GM21529 (cell line): ENCODE data around the gene ZNF664.

Experiments
- ATAC-seq: cut with Tn5 transposase; IDR thresholded peaks from one replicate; pipeline ENCODE4 v1.9.1; 2021; ENCODE audit not compliant: unreplicated experiment

The ZNF664 gene

DNA sequence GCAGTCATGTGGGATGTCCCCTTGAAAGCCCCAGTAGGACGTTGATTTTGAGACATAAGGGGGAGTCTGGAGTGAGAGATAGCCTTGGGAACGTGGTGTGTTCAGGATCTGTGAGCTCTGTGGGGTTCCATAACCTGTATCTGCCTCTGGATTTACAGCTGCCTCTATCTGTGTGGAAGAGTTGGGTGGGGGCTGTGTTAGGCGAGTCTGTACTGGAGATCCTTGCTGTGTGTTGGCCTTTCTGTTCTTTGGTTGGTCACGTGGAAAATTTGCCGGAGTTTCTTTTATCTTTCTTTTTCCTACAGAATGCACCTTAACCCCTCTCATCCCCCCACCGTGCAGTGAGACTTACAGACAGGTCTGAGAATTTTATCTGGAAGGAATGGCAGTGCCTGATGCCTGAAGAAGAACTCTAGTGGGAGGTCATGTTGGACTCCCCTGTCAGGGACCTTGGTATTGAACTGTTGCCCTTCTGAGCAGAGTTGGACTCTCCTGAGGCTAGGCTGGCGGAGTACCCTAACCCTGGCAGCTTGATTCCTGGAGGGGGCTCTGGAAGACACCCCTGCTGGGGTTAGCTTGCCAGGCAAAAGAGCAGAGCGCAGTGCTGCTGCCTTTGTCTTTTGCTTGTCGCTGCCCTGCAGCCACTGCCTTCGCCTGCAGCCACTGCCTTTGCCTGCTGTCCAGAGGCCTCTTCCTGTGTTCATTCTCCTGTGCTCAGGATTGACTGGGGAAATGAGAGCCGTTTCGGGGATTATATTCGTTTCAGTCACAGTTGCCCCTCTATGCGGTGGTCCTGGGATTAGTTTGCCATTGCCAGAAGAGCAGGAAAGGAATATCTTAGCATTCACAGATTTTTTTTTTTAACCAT, 34.1 kb downstream of the ZNF664 start:
- ATAC-seq, result no peak

- no peak for ATAC-seq
Observed at GRCh38 chr12:124007826-124008570, 35.0 kb downstream of the ZNF664 start.

- ATAC-seq, result no peak
Observed at GRCh38 chr12:124008595-124008994, 35.6 kb downstream of the ZNF664 start.

- ATAC-seq, result no peak
Observed at GRCh38 chr12:124009781-124010180, 36.8 kb downstream of the ZNF664 start.

- no peak for ATAC-seq
Observed at GRCh38 chr12:124010687-124011086, 37.7 kb downstream of the ZNF664 start.

DNA sequence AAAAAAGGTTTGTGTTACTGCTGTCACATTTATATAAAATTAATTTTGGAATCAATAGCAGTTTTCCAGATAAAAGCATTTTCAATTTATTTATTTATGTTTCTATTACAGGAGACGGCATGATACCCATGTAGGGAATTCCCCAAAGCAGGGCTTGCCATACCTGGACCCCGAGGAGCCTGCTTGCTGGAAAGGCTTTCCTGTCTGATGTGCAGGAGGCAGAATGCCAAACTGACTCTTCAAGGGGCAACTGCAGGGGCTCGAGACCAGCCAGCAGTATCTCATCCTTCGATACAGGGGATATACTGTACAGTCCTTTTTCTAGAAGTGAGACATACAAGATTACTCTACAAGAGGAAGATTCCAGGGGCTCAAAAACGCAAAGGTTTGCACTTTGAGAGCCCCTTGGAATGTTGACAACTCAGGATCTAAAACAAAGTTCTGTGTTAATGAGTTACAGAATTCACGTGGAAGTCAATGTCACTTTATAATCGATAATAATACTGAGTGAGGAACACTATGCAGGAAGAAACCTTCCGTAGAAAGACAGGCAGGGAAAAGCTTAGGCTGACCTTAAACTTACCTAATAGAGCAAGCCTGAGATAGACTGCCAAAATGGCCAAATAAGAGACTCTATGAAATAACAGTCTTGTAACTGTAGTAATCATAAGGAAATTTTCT, 38.6 kb downstream of the ZNF664 start:
- ATAC-seq, result no peak

- no peak for ATAC-seq
Observed at GRCh38 chr12:124013073-124013472, 40.1 kb downstream of the ZNF664 start.

DNA sequence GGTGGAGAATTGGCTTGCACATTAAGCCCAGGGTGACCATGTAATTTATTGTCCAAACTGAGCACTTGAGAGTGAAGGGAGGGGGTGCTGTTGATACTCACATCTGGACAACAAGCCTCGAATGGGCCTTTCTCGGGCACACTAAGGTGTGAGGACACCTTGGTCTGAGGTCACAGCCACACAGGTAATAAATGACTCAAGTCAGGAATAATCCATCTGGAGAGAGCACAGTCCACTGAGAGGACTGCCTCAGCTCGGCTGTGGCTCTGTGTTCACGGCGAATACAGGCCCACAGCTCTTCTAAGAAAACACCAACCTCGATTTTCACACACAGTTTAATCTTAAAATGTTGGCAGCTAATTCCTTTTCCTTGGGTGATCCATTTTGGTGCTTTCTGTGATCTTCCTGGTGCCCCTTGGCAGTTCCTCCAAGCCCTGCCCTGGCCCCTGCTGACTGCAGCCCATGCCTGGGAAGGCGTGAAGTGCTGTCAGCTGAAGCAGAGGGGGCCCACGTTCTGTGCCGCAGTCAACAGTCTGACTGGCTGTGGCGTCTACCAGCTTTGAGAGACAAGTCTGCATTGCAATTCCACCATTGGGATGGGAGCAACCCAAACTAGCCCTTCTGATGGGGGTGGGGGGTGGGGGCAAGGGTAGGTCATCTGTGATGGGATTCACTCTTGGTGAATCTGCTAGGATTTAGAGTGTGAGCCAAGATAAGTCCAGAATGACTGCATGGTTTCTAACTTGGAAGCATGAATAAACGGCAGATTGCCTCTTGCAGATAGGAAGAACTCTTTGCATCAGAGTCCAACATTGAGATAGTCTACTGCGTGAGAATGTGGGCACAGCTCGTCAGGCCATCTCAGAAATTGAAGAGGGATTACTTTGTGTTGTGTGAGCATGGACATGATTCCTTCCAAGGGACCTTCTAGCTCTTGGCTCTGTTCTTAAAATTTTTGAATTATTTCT, 42.8 kb downstream of the ZNF664 start:
- ATAC-seq, result no peak

DNA sequence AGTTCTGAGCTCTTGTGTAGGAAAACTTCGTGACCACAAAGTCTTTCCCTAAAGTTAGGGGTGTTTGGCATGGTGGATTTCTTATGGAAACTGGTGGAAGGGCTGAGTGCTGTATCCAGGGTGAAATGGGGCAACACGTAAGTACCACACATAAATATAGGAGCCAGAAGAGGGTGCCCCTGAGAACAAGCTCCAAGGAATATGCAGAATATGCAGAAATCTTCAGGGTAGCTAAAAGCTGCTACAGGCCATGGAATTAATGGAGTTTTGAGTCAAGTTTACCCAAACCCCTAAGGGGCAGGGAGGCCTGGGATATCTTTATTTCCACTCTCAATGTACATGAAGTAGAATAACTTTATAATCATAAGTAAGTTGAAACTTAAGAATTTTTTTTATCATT, 44.0 kb downstream of the ZNF664 start:
- no peak for ATAC-seq

GRCh38 chr12:124018539-124018938, 45.5 kb downstream of the ZNF664 start:
- no peak for ATAC-seq

- no peak for ATAC-seq
Observed at GRCh38 chr12:124019115-124019514, 46.1 kb downstream of the ZNF664 start.

DNA sequence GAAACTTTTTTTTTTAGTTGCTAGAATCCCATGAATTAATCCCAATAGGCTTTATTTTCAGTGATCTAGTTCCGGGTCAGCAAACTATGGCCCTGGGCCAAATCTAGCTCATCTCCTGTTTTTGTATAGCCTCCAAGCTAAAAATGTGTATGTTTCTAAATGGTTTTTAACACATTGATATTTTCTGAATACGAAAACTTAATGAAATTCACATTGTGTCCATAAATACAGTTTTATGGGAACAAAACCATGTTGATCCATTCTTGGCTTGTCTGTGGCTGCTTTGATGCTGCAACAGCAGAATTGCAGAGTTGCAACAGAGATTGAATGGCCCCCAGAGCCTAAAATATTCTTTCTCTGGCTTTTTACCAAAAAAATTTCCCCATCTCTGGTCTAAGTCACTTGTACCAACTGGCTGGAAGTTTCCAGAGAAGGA, 47.5 kb downstream of the ZNF664 start:
- ATAC-seq, result no peak

- ATAC-seq, result no peak
Observed at GRCh38 chr12:124021007-124021406, 48.0 kb downstream of the ZNF664 start.

DNA sequence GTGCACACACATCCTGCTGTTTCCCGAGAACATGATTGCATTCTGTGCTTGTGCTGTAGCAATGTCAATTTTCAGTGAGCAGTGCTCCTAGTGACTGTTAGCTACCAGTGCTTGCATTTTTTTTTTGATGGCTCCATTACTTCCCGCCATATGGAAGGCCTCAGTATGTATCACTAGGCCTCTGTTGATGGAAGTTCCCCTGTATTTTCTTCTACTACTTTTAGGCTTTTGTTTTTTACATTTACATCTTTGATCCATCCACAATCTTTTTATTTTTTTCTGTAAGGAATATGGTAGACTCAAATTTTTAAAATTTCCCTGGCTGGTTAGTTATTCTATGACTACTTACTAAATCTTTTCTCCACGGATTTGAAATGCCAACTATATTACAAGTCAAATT, 49.1 kb downstream of the ZNF664 start:
- ATAC-seq, result no peak

DNA sequence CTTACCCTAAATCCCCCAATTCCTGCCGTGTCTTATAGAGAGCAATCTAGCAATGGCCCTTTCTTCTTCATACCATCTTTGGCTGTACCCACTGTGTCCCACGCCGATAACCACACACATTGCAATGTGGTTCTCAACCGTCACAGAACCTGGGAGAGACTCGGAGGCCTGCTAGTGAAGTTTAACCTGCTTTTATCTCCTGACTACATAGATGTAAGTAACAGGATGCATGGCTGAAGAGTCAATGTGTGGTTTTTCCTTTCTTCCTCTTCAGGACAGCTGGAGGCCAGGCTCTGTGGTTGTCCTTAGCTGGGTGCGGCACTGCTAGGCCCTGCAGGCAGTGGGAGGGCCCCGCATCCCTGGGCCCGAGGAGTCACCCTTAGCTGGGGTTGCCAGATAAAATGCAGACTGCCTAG, 51.3 kb downstream of the ZNF664 start:
- no peak for ATAC-seq

DNA sequence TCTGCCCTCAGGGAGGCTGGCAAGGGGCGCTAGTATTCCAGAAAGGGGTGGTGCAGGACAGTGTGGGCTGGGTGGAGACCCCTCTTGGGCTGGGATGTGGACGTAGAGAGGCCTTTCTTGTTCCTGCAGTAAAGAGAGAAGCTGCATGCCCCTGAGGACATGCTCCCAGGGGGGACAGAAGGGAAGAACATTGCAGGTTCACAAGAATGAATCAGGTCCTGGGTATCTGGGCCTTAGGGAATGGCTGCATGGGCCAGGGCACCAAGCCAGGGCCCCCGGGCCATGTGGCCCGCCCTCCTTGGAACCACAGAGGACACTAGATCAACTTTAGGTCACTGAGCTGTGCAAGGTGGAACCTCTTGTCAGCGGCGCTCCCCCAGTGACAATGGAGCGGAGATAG, 51.8 kb downstream of the ZNF664 start:
- ATAC-seq, result no peak

DNA sequence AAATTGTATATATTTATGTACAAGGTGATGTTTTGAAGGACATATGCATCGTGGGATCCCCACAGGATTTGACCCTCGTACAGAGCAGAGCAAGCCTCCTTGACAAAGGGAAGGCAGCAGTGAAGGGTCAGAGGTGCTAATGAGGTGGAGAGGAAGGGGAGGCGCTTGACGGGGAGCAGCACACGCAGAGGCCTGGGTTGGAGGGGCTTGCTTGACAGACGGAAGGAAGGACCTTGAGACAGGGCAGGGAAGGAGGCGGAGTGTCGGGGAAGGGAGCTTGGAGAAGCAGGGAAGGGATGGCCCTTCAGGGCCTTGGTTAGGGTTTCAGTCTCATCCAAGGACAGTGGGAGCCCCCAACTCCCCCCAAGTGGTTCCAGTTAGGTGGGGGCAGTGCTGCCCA, 52.6 kb downstream of the ZNF664 start:
- no peak for ATAC-seq

GRCh38 chr12:124026755-124027745, 54.0 kb downstream of the ZNF664 start:
- no peak for ATAC-seq
